ENCODE results near the gene WDR18. TPM values are rescaled to one million over a fixed set of nuclear protein-coding genes. Genes with fewer than 3 reads are reported as not detected.

The WDR18 gene
- 10 to 100 TPM; 36.6 to 60.2 TPM for total RNA-seq
- 10 to 100 TPM; 43.4 to 48.0 TPM for polyA plus RNA-seq
- long read RNA-seq, donor 1, transcript WDR18-202 (10 exons, 1,608 nt), result major isoform, 26 of 36 reads
- long read RNA-seq, donor 1, partial matches to known transcripts, result 7 of 36 reads
- long read RNA-seq, donor 1, other reads (novel, unspliced or antisense), result 0 of 36 reads
- long read RNA-seq, donor 2, transcript WDR18-202 (10 exons, 1,608 nt), result major isoform, 11 of 13 reads
- long read RNA-seq, donor 2, partial matches to known transcripts, result 0 of 13 reads
- long read RNA-seq, donor 2, other reads (novel, unspliced or antisense), result 0 of 13 reads
- long read RNA-seq, donor 3, transcript WDR18-202 (10 exons, 1,608 nt), result major isoform, 14 of 14 reads
- long read RNA-seq, donor 3, partial matches to known transcripts, result 0 of 14 reads
- long read RNA-seq, donor 3, other reads (novel, unspliced or antisense), result 0 of 14 reads
- long read RNA-seq, donor 4, transcript WDR18-202 (10 exons, 1,608 nt), result major isoform, 12 of 14 reads
- long read RNA-seq, donor 4, partial matches to known transcripts, result 0 of 14 reads
- long read RNA-seq, donor 4, other reads (novel, unspliced or antisense), result 0 of 14 reads
- long read RNA-seq, donor 5, transcript WDR18-202 (10 exons, 1,608 nt), result major isoform, 19 of 21 reads
- long read RNA-seq, donor 5, partial matches to known transcripts, result 0 of 21 reads
- long read RNA-seq, donor 5, other reads (novel, unspliced or antisense), result 0 of 21 reads

- WGBS, 2 donors, result 0 to 1% methylated on average over 67 to 78 of the region's 78 CpGs
- DNase-seq (peak; percentile 94), ATAC-seq (ENCODE audit: insufficient read depth, low FRiP score) (peak; percentile 88)
- H3K4me1 ChIP-seq (ENCODE audit: control insufficient read depth in 5 of 5, insufficient read depth in 5 of 5, low read length in 5 of 5), result peaks cover 0 to 23% (median 10%) of the 10 kb centered on the region in 5 donors
- peak within 1 kb of the TSS; percentile 46 to 81 for H3K9ac ChIP-seq (ENCODE audit: insufficient read depth in 1 of 2, low read length in 2 of 2)
- peak within 1 kb of the TSS; percentile 99 for H3K4me3 ChIP-seq
- peaks cover 0 to 17% (median 6%) of the 10 kb centered on the region in 4 donors for H3K36me3 ChIP-seq (ENCODE audit: control insufficient read depth in 4 of 4, insufficient read depth in 4 of 4, low read length in 4 of 4)
- no peaks in the 10 kb centered on the region for H3K9me3 ChIP-seq (ENCODE audit: control insufficient read depth in 4 of 4, insufficient read depth in 3 of 4, low read length in 3 of 4)
- TF ChIP-seq CTCF (IDR thresholded peaks at IDR 0.05; ENCODE audit: control extremely low read depth, extremely low read depth), result peak; percentile 28
- H3K27ac ChIP-seq (ENCODE audit: low read depth in 1 of 2, low read length in 1 of 2), result peak within 1 kb of the TSS; percentile 85 to 93
- H3K27me3 ChIP-seq (ENCODE audit: control insufficient read depth in 3 of 3, insufficient read depth in 3 of 3, low read length in 2 of 3), result no peaks in the 10 kb centered on the region
Observed at GRCh38 chr19:984165-984967, at the start of gene WDR18. WDR18 (plus strand) TSS chr19:984345; CDS start chr19:984354, 9 bp downstream.

GRCh38 chr19:934865-935479 lies 49.2 kb upstream of the WDR18 start:
- DNase-seq (peak; percentile 94 to 96 (median 95)), ATAC-seq (ENCODE audit: insufficient read depth, low FRiP score) (peak; percentile 86)
- H3K27me3 ChIP-seq (ENCODE audit: control insufficient read depth in 3 of 3, insufficient read depth in 3 of 3, low read length in 2 of 3), result no peaks in the 10 kb centered on the region
- peaks cover 0 to 13% (median 7%) of the 10 kb centered on the region in 4 donors for H3K36me3 ChIP-seq (ENCODE audit: control insufficient read depth in 4 of 4, insufficient read depth in 4 of 4, low read length in 4 of 4)
- H3K9me3 ChIP-seq (ENCODE audit: control insufficient read depth in 4 of 4, insufficient read depth in 3 of 4, low read length in 3 of 4), result no peaks in the 10 kb centered on the region
- peaks cover 7 to 39% (median 21%) of the 10 kb centered on the region in 5 donors for H3K4me1 ChIP-seq (ENCODE audit: control insufficient read depth in 5 of 5, insufficient read depth in 5 of 5, low read length in 5 of 5)
- WGBS, 2 donors, result 4 to 10% methylated on average over 29 to 31 of the region's 31 CpGs
- H3K9ac ChIP-seq (ENCODE audit: insufficient read depth in 1 of 2, low read length in 2 of 2), result peak overlapping the region in 1 of 2 donors; percentile 61
- no peak for TF ChIP-seq CTCF (IDR thresholded peaks at IDR 0.05; ENCODE audit: control extremely low read depth, extremely low read depth)
- H3K4me3 ChIP-seq, result no peak overlapping the region
- H3K27ac ChIP-seq (ENCODE audit: low read depth in 1 of 2, low read length in 1 of 2), result peak overlapping the region; percentile 49 to 80

- ATAC-seq (ENCODE audit: insufficient read depth, low FRiP score) (no peak), DNase-seq (no peak)
- H3K4me3 ChIP-seq, result no peak overlapping the region
- H3K9ac ChIP-seq (ENCODE audit: insufficient read depth in 1 of 2, low read length in 2 of 2), result no peak overlapping the region
- no peaks in the 10 kb centered on the region for H3K27me3 ChIP-seq (ENCODE audit: control insufficient read depth in 3 of 3, insufficient read depth in 3 of 3, low read length in 2 of 3)
- H3K27ac ChIP-seq (ENCODE audit: low read depth in 1 of 2, low read length in 1 of 2), result no peak overlapping the region
- peaks cover 0 to 13% (median 5%) of the 10 kb centered on the region in 4 donors for H3K36me3 ChIP-seq (ENCODE audit: control insufficient read depth in 4 of 4, insufficient read depth in 4 of 4, low read length in 4 of 4)
- H3K4me1 ChIP-seq (ENCODE audit: control insufficient read depth in 5 of 5, insufficient read depth in 5 of 5, low read length in 5 of 5), result peaks cover 7 to 49% (median 30%) of the 10 kb centered on the region in 5 donors
- TF ChIP-seq CTCF (IDR thresholded peaks at IDR 0.05; ENCODE audit: control extremely low read depth, extremely low read depth), result no peak
- 97 to 98% methylated on average over 10 of the region's 10 CpGs for WGBS, 2 donors
- H3K9me3 ChIP-seq (ENCODE audit: control insufficient read depth in 4 of 4, insufficient read depth in 3 of 4, low read length in 3 of 4), result no peaks in the 10 kb centered on the region
Observed at GRCh38 chr19:936175-936546, 48.0 kb upstream of the WDR18 start.

Measured in lung (tissue), 16 donors.